Esophagus squamous epithelium (tissue), 4 donors: ENCODE measurements around the gene TBC1D5.

Experiments used
- POLR2A ChIP-seq, 4 donors: fragments of 450-650 bp; IDR thresholded peaks; one replicate each; pipeline ENCODE4 v1.6.1; 2017; ENCODE audit warnings: antibody characterized with exemption in 4 of 4, mild to moderate bottlenecking in 4 of 4, moderate library complexity in 3 of 4
- TF ChIP-seq, protein P1 (sequence below), 6 experiments: fragments of 450-650 bp in 4 of 6; fragments of 200-600 bp in 2 of 6; sonication (generic) in 2 of 6; IDR thresholded peaks; one replicate each; pipeline ENCODE4 v1.5.1; 2016 to 2019; ENCODE audit warnings: antibody characterized with exemption in 6 of 6, mild to moderate bottlenecking in 4 of 6, moderate library complexity in 4 of 6

DNA sequence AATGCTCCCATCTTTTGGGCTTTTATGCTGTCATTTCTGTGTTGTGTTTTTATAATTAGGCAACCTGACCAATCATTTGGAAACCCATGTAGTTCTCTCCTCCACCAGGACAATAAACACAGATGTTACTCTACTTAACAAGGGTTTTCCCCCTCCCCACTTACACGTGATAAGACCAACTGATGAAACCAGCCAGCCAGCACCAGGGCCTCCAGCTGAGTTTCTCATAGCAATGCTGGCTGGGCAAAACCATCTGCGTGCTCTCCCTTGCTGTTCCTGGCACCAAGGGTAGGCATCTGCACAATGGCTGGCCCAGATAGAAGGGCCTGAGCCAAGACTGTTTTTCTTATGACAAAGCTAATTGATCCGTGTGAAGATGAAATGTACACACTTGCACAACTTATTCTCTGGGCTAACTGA is 547.2 kb downstream of the TBC1D5 start:
- TF ChIP-seq, protein P1, sequence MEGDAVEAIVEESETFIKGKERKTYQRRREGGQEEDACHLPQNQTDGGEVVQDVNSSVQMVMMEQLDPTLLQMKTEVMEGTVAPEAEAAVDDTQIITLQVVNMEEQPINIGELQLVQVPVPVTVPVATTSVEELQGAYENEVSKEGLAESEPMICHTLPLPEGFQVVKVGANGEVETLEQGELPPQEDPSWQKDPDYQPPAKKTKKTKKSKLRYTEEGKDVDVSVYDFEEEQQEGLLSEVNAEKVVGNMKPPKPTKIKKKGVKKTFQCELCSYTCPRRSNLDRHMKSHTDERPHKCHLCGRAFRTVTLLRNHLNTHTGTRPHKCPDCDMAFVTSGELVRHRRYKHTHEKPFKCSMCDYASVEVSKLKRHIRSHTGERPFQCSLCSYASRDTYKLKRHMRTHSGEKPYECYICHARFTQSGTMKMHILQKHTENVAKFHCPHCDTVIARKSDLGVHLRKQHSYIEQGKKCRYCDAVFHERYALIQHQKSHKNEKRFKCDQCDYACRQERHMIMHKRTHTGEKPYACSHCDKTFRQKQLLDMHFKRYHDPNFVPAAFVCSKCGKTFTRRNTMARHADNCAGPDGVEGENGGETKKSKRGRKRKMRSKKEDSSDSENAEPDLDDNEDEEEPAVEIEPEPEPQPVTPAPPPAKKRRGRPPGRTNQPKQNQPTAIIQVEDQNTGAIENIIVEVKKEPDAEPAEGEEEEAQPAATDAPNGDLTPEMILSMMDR (IDR thresholded peaks at IDR 0.05): no peak
- TF ChIP-seq POLR2A (IDR thresholded peaks at IDR 0.05): no peak
